Measurements from ENCODE around the gene DUSP7.

The DUSP7 gene

DNA sequence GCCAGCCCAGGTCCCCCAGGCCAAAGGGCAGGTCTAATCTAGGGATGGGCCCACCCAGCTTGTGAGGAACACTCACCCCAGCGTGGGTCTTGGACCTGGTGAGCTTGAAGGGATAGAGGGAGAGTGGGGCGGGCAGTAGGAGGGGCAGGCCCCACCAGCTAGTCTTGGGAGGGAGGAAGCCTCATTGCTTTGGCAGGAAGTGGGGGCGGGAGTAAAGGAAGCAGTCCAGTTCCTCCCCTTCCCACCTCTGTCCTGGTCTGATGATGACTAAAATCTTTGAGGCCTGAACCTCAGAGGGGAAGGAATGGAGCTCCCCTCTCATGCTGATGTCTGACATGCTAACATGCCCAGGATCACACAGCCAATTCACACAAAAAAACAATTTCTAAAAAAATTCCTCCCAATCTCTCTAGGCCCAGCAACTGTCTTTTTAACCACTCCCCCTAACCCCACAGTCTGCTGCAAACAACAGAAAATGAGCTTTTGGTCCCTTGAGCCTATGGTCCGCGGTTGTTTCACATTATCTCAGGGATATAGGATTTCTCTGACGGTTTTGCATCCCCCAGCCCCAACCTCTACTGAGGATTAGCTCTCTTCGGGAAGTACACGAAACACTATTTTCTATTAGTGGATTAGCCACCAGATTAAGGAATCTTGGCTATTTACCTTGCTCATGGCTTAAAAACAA is 30.7 kb upstream of the DUSP7 start:
- no peak for DNase-seq (ENCODE audit: low spot score)

GRCh38 chr3:52086461-52086860 is 30.1 kb upstream of the DUSP7 start:
- no peak for DNase-seq (ENCODE audit: low spot score)

DNA sequence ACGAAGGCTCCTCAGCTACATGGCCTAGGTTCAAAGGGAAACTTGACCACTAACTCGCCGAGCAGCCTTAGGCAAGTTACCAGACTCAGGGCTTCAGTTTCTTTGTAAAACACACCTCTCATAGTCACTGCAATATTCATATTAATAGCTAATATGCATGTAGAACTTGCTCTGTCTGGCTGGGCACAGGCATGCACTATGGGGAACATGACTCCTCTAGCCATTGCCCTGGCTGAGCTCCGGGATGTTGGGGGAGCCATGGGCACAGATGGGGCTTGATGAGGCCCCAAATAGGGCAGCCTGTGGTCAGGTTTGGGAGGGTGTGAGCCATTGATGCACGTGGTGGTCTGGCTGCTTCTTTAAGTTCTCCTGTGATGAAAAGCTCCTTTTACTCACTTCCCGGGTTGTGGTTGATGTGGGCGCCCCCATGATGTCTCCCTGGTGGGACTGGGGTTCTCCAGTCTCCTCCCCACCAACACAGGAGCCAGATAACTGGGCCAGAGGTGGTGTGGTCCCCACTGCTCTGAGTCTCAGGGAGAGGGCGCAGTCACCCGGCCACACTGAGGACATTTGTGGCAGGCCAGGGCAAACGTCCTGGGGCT is 29.4 kb upstream of the DUSP7 start:
- no peak for DNase-seq (ENCODE audit: low spot score)

- DNase-seq (ENCODE audit: low spot score), result no peak
Observed at GRCh38 chr3:52084954-52085680, 28.7 kb upstream of the DUSP7 start.

- DNase-seq (ENCODE audit: low spot score), result no peak
Observed at GRCh38 chr3:52084216-52084945, 28.0 kb upstream of the DUSP7 start.

GRCh38 chr3:52083556-52084087 is 27.3 kb upstream of the DUSP7 start:
- no peak for DNase-seq (ENCODE audit: low spot score)

DNA sequence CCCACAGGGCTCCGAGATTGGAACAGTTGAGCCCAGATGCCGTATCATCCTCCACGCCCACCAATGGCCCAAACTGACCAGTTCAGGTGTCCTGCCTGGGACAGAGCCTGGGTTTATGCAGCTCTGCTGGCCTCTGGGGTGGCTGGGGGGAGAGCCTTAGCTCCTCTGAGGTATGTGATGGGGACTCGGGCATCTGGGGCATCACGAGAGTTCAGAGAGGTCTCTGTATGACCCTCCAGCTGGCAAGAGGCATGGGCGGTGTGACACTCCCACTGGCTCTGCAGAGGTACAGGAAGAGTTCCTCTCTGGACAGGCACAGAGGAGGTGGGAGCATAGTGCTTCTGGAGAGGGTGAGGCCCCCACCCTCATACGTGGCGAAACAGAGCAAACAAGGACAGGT is 26.6 kb upstream of the DUSP7 start:
- no peak for DNase-seq (ENCODE audit: low spot score)

GRCh38 chr3:52080830-52081719 is 24.7 kb upstream of the DUSP7 start:
- DNase-seq (ENCODE audit: low spot score), result no peak

DNA sequence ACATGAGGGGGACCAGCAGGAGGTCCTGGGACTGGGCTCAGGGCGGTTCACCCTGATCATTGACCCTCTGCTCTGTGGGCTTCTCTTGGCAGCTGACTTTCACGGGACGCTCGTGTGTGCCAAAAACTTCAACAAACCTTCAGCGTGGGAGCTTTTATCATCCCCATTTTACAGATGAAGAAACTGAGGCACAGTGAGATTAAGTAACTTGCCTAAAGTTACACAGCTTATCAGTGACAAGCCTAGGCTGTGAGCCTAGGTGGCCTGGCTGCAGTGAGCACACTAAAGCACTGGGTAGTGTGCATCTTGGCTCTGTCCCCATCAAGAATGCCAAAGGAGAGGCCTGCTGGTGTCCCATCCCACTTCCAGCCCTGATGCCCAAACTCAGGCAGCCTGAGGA is 23.6 kb upstream of the DUSP7 start:
- no peak for DNase-seq (ENCODE audit: low spot score)

- no peak for DNase-seq (ENCODE audit: low spot score)
Observed at GRCh38 chr3:52078781-52079560, 22.6 kb upstream of the DUSP7 start.

- DNase-seq (ENCODE audit: low spot score), result no peak
Observed at GRCh38 chr3:52077925-52078324, 21.6 kb upstream of the DUSP7 start.

- no peak for DNase-seq (ENCODE audit: low spot score)
Observed at GRCh38 chr3:52076896-52077780, 20.8 kb upstream of the DUSP7 start.

- no peak for DNase-seq (ENCODE audit: low spot score)
Observed at GRCh38 chr3:52073490-52073889, 17.1 kb upstream of the DUSP7 start.

GRCh38 chr3:52072471-52072870 is 16.1 kb upstream of the DUSP7 start:
- no peak for DNase-seq (ENCODE audit: low spot score)

DNA sequence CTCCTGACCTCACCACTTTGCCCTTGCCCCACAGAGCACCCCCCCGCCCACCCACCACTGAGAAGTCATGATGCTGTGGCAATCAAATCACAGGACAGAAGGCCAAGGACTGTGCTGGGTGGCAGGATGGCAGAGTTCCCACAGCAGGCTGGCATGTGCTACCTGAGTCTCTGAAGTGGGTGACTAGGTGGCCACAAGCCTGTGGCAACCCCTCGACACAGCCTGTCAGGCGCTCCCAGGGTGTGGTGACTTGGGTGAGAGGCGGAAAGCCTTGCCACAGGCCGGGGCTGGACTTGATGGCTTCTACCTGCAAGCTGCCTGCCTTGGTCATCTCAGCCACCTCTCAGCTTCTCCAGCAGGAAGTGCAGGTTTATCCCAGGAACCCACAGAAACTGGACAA is 15.6 kb upstream of the DUSP7 start:
- DNase-seq (ENCODE audit: low spot score), result no peak

DNA sequence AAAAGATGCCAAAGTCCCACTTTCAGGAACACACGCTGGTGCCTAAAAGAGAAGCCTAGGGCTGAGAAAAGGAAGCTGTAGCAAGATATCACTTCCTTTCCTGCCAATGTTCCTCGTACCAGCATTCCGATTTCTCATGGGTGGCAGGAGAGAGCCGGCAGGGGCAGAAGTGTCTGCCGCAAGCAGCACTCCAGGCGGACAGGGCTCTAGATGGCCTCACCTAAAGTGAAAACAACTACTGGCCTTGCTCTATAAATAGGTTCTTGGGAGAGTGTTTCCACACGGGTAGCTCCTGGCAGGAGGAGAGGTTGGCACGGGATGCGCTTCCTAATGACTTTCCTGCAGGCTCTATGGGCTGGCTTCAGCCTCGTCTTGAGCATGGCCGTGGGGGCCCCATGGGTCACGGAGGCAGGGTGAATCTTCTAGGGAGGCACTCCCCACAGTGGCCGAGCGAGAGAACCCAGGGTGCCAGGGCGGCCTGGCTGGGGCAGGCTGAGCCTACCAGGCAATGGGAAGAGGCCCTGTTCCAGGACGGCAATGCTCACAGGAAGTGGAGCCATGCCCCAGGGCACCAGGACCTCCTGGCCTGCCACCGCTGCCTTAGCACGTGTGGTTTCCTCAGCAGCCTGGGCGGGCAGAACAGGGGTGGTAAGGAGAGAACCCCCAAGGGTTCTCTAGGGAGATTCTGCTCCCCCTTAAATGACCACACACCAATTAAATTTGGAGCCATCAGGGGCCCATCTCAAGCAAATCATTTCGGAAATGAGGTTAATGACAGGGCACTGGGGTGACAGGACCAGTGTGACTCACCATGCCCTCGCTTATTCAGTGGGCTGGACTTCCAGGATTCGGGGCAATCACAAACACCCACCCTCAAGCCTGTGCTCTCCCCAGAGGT is 14.6 kb upstream of the DUSP7 start:
- DNase-seq (ENCODE audit: low spot score), result no peak

DNA sequence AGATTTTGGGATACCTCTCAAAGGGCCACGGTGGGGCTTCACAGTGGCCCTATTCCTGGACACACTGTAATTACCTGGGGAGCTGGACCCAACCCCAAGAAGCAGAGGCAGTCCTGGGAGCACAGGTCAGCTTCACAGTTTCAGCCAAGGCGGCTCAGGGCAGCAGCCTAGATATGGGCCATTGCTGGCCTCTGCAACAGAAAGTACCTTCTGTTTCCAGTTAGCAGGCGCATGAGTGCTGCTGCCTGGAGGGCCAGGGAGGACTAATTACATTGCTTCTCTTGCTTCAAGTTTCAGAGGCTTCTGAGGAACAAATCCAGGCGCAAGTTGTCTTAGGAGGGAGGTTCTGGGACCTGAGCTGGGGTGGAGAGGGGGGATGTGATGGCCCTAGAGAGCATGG is 13.5 kb upstream of the DUSP7 start:
- no peak for DNase-seq (ENCODE audit: low spot score)

GRCh38 chr3:52069135-52069534 is 12.8 kb upstream of the DUSP7 start:
- no peak for DNase-seq (ENCODE audit: low spot score)

DNA sequence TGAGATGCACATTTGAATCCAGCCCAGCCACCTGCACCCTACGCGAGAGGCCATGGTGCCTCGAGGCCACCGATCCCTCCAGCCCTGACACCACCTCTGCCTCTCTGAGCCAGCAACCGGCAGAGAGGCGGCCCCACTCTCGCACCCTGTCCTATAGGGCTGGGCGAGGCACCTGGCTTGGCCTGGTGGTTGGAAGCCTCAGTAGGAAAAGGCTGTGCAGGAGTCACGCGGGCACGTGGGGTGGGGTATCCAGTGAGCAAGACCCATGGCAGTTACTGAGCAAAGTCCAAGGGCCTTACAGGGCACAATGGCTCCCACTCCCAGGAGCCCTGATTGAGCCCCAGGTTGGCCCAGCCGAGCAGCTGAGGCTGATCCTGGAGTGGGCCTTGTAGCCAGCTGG is 12.4 kb upstream of the DUSP7 start:
- no peak for DNase-seq (ENCODE audit: low spot score)

All from CD4-positive, alpha-beta T cell treated with Interleukin-15 for 4 hours (primary cell).